Measurements from ENCODE around the gene AXIN2.

Gene AXIN2, protein sequence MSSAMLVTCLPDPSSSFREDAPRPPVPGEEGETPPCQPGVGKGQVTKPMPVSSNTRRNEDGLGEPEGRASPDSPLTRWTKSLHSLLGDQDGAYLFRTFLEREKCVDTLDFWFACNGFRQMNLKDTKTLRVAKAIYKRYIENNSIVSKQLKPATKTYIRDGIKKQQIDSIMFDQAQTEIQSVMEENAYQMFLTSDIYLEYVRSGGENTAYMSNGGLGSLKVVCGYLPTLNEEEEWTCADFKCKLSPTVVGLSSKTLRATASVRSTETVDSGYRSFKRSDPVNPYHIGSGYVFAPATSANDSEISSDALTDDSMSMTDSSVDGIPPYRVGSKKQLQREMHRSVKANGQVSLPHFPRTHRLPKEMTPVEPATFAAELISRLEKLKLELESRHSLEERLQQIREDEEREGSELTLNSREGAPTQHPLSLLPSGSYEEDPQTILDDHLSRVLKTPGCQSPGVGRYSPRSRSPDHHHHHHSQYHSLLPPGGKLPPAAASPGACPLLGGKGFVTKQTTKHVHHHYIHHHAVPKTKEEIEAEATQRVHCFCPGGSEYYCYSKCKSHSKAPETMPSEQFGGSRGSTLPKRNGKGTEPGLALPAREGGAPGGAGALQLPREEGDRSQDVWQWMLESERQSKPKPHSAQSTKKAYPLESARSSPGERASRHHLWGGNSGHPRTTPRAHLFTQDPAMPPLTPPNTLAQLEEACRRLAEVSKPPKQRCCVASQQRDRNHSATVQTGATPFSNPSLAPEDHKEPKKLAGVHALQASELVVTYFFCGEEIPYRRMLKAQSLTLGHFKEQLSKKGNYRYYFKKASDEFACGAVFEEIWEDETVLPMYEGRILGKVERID

DNA sequence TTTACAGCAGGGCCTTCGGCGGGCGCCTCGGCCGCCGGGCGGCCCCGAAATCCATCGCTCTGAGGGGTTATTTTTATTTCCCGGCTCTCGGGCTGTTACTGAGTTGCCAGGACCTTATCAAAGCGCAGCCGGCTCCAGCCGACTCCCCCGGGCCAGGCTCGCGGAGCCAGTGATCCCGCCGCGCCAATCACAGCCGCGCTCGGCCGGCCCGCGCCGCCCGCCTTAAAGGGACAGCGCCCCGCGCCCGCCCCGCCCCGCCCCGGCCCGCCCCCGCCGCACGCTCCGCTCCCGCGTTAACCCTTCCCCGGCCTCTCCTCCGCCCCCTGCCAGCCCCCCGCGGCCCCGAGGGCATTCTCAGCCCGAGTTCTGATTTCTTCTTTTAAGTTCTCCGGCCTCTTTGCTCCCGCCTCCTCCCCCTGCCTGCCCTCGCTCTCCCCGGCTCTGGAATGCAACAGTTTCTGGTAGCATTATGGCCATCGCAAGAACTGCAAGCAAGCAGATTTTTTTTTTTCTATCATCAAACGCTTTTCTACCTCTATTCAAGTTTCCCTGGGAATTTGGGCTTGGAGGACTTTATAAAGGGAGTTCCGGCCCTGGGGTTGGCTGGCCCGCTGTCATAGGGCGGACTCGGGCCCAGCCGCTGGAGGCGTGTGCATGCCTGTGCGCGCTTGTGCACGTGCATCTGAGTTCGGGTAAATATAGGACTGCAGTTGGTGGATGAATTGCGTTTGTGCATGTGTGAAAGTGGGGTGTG is at the start of gene AXIN2:
AXIN2 (minus strand) TSS at position 197 of the 754 bp plus-strand sequence. CDS start 3,028 bp downstream, outside the sequence.
- DNase-seq (ENCODE audit: low read depth) = peak; percentile 78

DNA sequence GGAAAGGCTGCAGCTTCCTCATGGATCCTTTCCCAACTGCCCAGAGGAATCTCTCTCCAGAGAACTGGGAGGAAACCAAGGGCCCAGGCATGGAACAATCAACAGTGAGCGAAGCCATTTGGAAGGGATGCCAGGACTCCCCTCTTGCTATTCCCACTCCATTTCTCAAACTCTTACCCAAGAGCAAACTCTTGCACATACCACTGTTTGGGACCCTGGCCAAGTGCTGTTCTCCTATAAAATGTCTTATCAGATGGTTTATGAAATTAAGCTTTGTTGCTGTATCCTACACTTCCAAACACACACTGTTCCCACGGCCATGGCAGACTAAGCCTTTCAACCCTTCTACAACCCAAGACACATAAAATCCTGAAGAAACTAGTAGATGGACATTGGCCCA is 48.3 kb upstream of the AXIN2 start:
- no peak for DNase-seq (ENCODE audit: low read depth)

DNA sequence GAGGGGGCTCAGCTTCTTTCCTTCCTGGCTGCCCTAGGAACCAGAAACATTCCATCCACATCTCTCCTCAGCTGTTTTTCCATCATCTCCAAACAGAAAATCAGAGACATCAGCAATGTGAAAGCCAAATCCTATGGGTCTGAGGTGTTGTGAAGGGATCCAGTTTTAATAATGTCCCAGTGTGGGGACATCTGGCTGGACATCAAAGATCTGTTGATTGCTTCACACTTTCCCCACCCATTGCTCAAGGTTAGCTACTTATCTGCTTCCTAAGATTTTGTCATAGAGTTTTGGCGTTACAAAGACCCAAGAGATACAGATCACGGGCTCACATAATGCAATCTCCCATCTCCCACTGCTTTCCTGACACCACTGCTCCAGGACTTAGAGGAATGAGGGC is 47.8 kb upstream of the AXIN2 start:
- DNase-seq (ENCODE audit: low read depth) = no peak

DNA sequence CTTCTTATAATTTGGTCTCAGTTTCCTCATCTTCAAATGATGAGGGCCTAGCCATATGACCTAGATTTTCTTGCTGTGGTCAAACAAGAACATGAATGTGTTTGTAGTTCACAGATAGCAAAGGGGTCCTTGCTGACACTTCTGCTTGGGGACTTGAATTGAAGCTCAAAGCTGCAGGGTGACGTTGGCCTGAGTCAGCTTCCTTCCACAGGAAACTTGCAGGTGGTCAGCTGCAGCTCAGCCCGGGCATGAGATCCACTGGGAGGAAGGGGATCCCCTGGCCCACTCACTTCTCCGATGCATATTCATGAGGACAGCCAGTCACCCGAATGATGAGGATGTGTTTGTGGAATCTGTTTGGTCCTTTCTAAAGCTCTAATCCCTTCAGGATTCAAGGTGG is 42.6 kb upstream of the AXIN2 start:
- no peak for DNase-seq (ENCODE audit: low read depth)

DNA sequence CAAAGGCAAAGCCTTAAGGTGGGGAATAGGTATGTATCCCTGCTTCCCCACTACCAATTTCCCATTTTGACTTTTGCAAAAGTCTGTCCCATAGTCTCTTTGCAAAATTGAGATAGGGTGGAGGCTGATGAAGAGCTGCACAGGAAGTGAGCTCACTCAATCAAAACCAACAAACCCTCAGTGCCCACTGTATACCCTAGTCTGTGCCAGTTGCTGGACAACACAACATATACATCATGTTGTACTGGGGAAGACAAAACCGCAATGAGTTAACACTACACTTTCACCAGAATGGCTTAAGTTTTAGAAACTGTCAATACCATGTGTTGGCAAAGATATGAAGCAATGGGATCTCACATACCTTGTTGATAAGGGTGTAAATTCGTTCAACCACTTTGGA is 40.4 kb upstream of the AXIN2 start:
- DNase-seq (ENCODE audit: low read depth) = no peak

DNA sequence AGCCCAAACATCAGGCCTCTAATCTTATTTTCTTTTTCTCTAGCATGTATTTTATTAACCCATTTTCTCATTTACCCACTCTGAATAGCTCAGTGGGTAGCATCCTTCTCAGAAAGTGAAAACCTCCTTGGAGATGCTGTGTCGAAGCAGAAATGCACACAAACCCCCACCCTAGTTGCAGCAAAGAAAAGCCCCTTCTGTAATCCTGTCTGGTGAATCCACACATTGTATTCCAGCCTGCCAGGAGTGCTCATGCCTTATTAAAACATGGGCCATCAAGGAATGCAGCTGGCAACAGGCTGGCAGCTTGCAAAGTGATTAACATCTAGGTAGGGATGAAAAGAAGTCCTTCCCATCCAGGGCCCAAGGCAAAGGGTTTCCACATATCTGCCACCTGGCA is 39.7 kb upstream of the AXIN2 start:
- DNase-seq (ENCODE audit: low read depth) = no peak

DNA sequence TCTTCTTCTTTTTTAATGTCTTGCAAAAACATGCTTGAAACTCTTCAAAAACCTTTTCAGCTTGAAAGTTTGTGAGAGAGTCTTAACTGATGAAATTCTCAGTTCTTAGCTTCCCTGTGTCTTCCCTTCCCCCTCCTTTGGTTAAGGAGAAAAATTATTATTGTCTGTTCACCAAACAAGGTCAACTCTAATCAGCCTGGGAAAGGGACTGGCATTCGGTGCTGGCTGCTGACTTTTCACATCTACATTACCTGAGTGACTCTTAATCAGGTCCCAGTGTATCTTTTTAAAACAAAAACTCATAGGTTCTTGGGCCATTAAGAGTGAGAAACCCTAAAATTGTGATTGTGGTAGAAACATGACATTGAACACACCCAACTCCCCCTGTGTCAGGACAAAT is 39.1 kb upstream of the AXIN2 start:
- no peak for DNase-seq (ENCODE audit: low read depth)

DNA sequence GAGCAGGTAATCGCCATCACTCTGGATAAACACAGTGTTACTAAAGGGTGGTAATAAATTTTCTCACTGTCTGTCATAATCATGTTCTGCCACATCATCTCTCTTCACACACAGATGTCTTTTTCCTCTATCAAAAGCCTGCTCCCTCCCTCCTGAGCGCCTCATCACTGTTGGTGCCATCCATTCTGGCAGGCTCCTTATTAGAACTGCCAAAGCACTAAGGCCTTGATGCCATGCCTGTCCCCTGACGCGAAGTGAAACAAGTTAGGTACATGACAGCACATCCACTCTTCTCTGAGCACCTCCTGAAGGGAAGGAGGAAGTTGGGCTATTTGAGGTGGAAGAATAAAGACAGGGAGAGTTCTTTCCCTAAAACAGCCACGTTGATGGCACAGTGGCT is 38.2 kb upstream of the AXIN2 start:
- no peak for DNase-seq (ENCODE audit: low read depth)

DNA sequence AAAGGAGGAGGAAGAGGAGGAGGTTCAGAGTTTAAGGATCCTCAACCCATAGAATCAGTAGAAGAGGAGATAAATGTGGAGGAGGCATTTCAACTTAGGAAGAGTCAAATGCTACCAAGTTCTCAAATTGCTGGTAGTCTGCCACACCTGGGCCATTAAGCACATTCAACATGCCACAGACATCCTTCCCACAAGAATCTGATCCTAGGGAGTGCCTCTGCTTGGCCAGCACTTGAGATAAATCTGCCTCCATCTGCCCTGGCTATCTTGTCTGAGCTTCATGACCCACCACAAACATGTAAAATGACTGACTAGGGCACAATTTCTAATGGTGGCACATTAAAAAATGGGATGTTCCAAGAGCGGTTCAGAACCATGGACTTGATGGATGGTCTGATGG is 37.3 kb upstream of the AXIN2 start:
- no peak for DNase-seq (ENCODE audit: low read depth)

DNA sequence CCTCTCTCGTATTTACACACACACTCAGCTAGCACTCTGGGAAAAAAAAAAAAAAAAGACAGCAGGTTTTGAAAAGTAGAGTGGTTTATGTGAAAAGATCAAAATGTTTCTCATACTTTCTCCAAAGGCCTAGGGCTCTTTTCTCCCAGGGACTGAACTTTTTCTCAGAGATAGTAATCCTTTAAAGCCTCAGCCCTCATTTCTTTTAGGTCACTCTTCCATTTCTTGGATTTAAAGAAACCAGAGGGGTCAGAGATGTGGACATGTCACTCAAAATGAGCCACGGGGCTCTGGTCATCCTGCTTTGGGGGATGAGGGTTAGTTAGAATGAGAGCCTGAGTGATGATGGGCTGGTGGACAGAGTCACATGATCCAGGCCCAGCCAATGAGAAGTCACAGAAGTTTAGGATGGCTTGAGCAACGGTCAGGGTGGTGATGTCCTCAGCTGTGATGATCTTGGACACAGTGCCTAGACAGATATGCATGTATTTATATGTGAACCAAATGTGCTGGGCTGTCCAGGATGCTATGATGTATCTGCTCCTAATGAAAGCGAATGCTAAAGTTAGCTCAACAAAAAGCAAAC is 33.7 kb upstream of the AXIN2 start:
- DNase-seq (ENCODE audit: low read depth) = no peak

DNA sequence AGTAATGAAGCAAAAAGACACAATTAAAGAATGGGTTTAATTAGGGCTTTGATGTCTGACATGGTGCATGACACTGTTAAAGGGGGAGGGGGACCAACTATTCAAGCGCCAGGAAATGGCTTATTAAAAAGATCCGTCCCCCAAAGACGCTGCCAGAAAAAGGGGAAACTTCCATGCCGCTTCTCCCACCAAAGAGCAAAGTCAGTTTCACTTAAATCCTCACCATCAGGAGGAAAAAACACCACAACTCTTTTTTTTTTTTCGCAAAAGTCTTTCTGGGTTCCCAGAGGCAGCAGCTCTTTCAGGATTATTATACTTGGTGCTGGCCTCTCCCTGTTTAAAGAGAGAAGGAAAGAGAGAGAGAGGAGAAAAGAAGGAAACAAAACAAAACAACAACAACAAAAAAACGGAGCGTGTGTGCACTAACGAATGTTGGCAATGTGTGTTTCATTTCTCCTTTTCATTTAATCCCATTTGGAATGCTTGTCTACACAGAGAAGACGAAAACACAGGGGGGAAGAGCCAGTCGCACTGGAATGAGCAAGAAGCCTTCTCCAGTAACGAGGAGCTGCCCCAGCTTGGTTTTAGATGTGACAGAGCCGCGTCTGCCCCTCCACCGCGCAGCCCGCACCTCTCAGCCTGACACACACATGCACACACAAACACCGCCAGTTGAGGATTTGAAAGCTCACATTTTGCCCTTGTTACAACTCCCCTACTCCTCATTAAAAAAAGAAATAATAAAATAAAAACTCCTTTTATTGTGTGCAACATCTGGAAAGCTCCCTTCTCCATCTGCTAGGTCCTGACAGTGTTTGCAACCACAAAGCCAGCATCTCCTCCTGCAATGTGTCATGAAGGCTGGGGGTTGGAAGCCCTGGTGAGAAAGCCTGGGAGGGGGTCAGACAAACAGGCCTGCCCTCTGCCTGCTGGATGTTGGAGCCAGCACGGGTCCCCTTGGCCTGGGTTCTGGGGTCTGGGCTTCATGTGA is 32.7 kb upstream of the AXIN2 start:
- no peak for DNase-seq (ENCODE audit: low read depth)

DNA sequence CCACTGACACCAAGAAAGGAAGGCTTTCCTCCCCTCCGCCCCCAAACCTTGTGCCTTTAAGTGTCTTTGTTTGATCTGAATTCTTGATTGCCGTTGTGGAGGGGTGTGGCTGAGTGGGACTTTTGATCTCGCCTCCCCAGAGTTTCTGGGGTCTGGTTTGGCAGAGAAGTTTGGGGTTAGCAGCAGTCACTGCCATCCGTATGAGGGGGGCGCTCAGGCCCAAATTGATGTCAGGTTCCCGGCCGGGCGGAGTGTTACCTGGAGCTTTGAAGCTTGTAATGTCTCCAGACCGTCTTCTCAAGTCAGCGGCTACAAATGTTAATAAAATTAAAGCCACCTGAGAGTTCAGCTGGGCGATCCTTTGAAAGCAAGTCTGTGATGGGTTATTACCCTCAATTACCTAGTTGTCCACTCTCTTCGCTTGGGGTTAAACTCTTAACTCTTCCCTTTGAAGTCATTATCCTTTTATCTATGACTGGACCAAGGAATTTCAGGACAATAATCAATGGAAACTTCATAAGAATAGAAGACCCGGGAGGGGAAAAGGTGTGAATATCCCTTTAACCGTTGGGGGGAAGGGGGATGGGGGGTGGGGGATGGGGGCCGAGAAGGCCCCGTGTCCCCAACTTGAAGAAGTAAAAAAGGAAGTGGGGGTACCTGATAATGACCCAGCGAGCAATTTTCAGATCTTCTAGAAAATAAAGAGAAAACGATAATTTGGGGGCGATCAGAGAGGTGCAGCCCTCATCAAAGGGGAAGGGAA is 31.8 kb upstream of the AXIN2 start:
- no peak for DNase-seq (ENCODE audit: low read depth)

DNA sequence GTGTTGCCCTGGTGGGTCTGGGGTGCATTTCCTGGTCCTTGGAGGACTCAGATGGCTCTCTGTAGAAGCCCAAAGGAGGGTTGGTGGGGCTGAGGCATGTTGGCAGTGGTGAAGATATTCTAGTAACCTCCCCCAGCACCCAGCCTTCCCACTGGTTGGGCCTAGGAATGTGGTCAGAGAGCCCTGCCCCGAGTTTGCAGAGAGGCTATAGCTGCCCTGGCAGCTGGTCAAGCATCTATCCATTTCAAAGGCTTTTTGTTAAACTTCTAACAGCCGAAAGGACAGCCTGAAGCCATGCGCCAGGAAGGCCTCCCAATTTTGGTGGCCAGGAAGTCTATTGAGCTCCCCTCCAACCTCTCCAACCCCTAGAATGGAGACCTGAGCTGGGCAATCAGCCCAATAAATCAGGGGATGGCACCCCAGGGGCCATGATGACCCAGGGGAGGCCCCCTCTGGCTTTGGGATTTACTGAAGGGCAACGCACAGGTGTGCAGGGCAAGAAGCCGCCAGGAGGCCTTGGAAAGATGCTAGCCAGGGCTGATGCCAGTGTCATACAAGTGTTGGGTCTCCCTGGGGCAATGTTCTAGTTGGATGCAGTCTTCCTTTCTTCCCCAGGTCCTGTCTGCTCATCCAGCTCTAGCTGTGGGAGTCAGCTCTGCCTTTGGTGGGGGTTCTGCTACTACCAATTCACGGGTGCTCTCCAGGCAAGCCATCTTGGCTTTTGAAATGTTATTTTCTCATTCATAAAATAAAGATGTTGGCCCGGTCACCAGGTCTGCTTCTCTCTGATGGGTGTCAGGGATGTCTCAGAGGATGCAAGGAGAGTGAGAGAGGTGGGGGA is 30.9 kb upstream of the AXIN2 start:
- DNase-seq (ENCODE audit: low read depth) = no peak

DNA sequence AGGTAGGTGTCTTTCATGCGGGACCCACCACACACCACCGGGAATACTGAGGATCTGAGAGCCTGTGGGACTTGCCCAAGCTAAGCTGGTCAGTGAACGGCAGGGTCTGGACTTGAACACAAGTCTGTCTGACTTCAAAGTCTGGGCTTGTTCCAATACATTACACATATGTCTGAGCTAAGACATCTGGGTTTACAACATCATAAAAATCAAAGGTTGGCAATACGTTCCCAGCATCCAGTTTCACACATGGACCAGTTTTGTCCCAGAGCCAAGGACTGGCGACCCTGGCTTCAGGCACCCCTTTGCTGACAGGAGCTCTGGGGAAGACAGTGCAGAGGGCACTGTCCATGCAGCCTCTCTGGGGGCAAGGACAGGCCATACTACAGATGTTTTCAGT is 27.9 kb upstream of the AXIN2 start:
- no peak for DNase-seq (ENCODE audit: low read depth)

DNA sequence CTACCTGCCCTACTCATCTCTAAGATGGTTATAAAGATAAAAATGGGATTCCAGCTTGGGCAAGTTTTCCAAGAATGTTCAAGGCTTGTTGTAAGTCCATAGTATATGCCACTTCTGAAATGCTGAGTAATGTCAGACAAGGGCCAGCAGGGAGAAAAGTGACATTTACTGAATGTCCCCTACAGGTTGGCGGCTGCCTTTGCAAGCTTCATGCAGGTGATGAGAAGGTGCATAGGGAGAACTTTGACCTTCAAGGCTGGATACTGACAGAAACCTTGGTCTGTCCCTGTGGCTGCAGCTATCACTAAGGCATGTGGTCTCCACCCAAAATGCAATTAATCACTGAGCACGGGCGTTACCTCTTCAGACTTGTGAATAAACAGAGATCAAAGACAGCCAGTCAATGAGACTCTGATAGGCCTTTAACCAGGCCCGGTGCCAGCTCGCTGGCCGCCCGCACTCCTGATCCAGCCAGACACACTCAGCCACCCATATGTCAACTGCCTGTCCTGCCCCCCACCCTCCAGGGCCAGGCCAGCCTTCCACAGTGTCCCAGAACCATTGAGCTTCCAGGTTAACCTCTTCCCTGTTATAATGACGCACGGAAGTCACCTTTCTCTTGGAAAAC is 26.8 kb upstream of the AXIN2 start:
- no peak for DNase-seq (ENCODE audit: low read depth)

DNA sequence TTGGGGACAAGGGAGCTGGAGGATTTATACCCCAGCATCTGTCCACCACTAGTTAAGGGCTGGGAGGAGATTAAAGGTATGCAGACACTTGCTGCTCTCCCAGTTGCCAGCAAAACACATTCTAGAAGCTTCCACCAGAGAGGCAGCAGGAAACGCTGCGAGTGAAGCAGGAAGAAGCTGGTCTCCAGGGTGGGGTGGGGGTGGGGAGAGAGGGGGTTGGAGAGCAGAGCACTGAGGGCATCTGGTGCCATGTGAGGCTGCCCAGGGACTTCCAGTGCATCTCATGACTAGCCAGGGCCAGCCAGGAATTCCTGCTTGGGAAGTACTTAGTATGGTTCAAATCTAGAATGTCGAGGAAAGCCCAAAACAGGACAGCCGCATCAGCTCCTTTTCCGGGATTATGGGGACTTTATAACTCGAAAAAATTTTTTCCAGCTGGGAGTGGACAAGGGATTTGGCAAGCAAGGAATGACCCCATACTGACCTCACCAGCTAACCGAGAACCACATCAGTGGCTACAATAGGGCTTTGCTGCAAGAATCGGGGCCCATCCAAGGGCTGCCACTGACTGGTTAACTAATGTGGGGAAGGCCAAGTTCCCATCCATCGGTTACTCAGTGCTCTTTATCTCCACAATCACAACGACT is 26.2 kb upstream of the AXIN2 start:
- no peak for DNase-seq (ENCODE audit: low read depth)

DNA sequence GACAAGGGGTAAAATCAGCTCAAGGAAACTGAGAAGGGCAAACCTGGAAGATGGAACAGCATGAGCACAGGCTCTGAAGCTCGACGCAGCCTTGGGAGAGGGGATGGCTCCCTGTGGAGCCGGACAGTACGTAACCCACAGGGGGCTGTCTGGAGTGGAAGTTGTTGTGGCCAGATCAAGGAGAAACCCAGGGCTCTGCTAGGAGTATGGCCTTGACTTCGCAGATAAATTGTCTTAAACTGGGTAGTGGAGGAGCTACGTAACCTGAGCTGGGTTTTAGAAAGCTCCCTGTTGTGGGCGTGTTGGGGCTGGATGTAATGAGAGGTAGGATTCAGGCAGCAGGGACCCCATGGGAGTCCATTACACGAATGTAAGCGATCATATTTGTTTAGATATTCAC is 25.5 kb upstream of the AXIN2 start:
- no peak for DNase-seq (ENCODE audit: low read depth)

All from stimulated activated CD4-positive, alpha-beta T cell treated with anti-CD3 and anti-CD28 coated beads, Interleukin-2, amount 100 ng/mL, for 4 hours (primary cell).